SJSA1 (cell line): Measurements from ENCODE around the gene ETV7. TPM values are rescaled to one million over a fixed set of nuclear protein-coding genes. Genes with fewer than 3 reads are reported as not detected.
"Not testable (repeated sequence)": the region's sequence is repeated elsewhere in the genome, so short reads cannot be mapped to it uniquely, and the experiment has no call there.

ENCODE experiments used
- DNase-seq, 2 experiments: peaks; one replicate each; pipeline ENCODE4 v3.0.0-alpha.2; 2015 to 2020; ENCODE audit warnings: low spot score in 2 of 2, low read depth in 1 of 2
- H3K27ac ChIP-seq: fragments of 250-450 bp; sonication (Bioruptor Pico); 2 replicates; pipeline ENCODE4 v1.5.1; 2020; ENCODE audit warnings: mild to moderate bottlenecking, moderate library complexity
- H3K27me3 ChIP-seq: fragments of 250-450 bp; sonication (Bioruptor Pico); replicated peaks from 2 replicates; pipeline ENCODE4 v1.5.1; 2020; ENCODE audit warnings: mild to moderate bottlenecking, moderate library complexity
- H3K36me3 ChIP-seq: fragments of 250-450 bp; sonication (Bioruptor Pico); 2 replicates; pipeline ENCODE4 v1.5.1; 2020; ENCODE audit warnings: mild to moderate bottlenecking
- H3K4me1 ChIP-seq: fragments of 250-450 bp; sonication (Bioruptor Pico); replicated peaks from 2 replicates; pipeline ENCODE4 v1.6.1; 2021; ENCODE audit warnings: mild to moderate bottlenecking
- H3K4me3 ChIP-seq: fragments of 250-450 bp; sonication (Bioruptor Pico); 2 replicates; pipeline ENCODE4 v1.5.1; 2020; ENCODE audit warnings: mild to moderate bottlenecking
- H3K9me3 ChIP-seq: fragments of 250-450 bp; sonication (Bioruptor Pico); replicated peaks from 2 replicates; pipeline ENCODE4 v1.5.1; 2020; ENCODE audit warnings: mild to moderate bottlenecking
- total RNA-seq: library from RNA; depleted of rRNA; stranded (reverse); fragments of >200 nt; shearing (Covaris generic); gene quantifications from 2 replicates; pipeline ENCODE4 v1.2.3, GENCODE V29; 2014

ETV7 gene
- total RNA-seq, 1 experiment from 2014 or later, result 2.0 TPM

DNA sequence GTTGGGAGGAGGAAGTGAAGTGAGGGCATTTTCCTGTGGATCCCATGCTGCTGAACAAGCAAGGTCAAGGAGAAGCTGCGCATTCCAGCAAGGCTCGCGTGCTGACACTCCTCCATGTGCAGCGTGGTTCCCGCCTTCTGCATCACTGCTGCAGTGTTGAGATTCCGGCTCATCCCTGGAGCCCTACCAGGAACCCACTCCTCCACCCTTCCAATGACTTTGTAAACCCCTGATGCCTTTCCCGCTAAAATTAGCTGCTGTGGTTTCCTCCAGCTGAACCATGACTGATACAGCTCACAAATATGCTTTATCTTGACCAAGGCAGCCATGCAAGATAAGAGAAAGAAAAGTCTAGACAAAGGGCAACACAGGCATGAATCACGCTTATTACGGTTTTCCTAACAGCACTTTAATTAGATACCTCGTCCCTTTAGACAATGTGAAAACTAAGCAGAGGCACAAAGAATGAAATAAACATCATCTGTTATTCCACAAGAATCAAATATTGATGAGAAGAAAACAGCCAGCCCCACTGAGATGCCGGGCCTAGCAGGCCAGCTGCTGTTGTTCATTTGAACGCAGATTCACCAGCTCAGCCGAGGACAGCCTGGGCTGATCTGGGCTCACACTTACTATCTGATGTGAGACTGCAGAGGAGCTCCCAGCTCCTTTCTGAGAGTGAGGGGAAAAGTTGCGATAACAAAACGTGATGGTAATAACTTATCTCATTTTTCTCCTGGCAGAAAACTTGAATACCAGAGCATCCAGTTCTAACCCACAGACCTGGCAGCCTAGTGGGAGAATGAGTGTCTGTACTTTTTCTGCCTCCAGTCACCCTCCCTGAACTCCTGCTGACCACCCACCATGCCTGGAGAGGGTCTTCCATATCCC lies 36.5 kb downstream of the ETV7 start:
- Histone ChIP-seq H3K4me3 (no peak overlapping the region), H3K36me3 (no peaks in the 10 kb centered on the region), H3K9me3 (0 out of 2 replicates have a peak, but pooled peaks cover 3% of the 10 kb centered on the region), H3K27me3 (no peaks in the 10 kb centered on the region), H3K4me1 (peaks cover 24% of the 10 kb centered on the region), H3K27ac (peak overlapping the region; percentile 54)
- DNase-seq, result peak; percentile 78 to 83

DNA sequence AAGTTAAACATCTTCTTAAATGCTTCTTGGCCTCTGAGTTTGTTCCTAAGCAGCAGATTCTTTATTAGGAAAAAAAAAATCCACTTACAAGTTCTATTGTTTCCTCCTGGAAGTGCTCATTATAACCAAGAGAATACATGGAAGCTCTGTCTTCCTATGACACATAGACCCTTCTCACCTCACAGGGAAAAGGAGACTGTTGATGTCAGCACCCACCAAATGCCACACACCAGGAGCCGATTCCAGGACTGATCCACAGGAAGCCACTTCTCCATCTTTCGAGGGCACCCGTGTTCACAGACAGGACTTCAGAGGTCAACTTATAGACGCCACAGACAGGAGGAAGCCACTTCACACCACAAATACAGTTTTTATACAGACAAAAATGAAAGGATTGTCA lies 37.4 kb downstream of the ETV7 start:
- H3K27ac ChIP-seq, result peak overlapping the region; percentile 54
- H3K27me3 ChIP-seq, result no peaks in the 10 kb centered on the region
- H3K36me3 ChIP-seq, result no peaks in the 10 kb centered on the region
- no peak overlapping the region for H3K4me3 ChIP-seq
- peak in 1 of 2 experiments; percentile 39 for DNase-seq
- H3K4me1 ChIP-seq, result peaks cover 24% of the 10 kb centered on the region
- 0 out of 2 replicates have a peak, but pooled peaks cover 3% of the 10 kb centered on the region for H3K9me3 ChIP-seq

DNA sequence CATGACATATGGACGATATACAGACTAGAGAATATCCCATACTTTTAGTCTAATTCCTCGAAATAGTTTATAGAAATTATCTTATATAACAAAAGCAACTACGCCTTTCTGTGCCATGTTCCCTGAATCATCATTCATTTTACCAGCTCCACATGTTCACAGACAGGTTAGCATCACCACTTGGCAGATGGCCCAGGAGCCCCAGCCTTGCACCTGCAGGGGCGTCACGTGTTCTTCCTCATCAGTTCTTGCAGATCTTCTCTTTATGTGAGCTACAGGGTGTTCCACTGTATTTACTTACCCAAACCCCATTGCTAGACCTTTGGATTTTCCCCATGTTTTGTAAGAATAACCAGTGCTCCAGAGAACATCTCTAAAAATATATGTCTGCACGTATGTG lies 38.2 kb downstream of the ETV7 start:
- no peak overlapping the region for H3K4me3 ChIP-seq
- H3K9me3 ChIP-seq, result 0 out of 2 replicates have a peak, but pooled peaks cover 3% of the 10 kb centered on the region
- no peaks in the 10 kb centered on the region for H3K27me3 ChIP-seq
- H3K36me3 ChIP-seq, result no peaks in the 10 kb centered on the region
- DNase-seq, result no peak
- no peak overlapping the region for H3K27ac ChIP-seq
- H3K4me1 ChIP-seq, result peaks cover 24% of the 10 kb centered on the region

DNA sequence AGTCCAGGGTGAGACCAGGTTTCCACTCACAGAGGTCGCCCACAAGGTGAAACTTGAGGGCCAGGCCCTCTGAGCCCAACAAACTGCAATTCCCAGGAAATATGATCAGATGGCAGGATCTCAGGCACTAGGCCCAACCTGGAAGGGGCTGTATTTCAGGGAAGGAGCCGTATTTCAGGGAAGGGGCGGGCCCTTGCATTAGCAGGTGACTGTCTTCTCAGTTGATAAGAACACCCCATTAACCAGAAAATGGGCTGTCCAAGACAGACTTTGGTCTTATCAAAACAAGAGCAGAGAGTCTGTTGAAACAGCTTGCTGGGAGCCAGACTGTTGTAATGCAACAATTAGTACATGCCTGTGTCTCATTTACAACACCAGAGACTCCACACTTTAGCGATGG lies 39.8 kb downstream of the ETV7 start:
- Histone ChIP-seq H3K4me1 (peaks cover 24% of the 10 kb centered on the region), H3K9me3 (no peaks in the 10 kb centered on the region), H3K27me3 (no peaks in the 10 kb centered on the region), H3K36me3 (no peaks in the 10 kb centered on the region), H3K27ac (no peak overlapping the region), H3K4me3 (no peak overlapping the region)
- no peak for DNase-seq

DNA sequence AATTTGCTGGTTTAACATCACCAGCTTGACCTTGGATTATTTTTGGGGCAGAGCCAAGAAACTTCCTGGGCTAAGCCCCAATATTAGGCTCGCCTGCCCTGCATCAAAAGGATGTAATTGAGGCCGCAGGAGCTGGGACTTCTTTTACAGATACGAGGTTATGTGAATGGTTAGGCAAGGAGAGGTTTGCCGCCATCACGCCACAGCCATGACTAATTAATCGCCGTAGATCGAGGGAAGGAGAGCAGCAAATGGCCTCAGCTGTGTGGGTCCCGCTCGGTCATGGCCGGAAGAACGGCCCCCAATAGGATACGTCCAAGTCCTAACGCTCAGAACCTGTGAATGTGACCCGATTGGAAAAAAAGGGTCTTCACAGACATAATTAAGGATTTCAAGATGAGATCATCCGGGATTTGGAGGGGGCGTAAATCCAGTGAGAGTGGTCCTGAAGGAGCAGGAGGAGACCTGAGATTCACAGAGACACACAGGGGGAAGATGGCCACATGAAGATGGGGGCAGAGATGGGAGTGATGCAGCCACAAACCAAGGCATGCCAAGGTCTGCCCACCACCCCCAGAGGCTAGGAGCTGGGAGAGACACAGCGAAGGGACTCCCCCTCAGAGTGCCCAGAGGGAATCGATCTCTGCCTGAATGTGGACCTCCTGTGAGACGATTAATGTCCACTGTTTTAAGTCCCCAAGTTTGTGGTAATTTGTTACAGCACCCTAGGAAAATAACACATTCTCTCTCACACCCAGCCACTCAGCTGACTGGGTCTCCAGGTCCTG lies 40.8 kb downstream of the ETV7 start:
- DNase-seq, result no peak
- H3K36me3 ChIP-seq, result no peaks in the 10 kb centered on the region
- no peaks in the 10 kb centered on the region for H3K9me3 ChIP-seq
- H3K4me1 ChIP-seq, result peaks cover 23% of the 10 kb centered on the region
- H3K4me3 ChIP-seq, result no peak overlapping the region
- no peak overlapping the region for H3K27ac ChIP-seq
- H3K27me3 ChIP-seq, result no peaks in the 10 kb centered on the region

DNA sequence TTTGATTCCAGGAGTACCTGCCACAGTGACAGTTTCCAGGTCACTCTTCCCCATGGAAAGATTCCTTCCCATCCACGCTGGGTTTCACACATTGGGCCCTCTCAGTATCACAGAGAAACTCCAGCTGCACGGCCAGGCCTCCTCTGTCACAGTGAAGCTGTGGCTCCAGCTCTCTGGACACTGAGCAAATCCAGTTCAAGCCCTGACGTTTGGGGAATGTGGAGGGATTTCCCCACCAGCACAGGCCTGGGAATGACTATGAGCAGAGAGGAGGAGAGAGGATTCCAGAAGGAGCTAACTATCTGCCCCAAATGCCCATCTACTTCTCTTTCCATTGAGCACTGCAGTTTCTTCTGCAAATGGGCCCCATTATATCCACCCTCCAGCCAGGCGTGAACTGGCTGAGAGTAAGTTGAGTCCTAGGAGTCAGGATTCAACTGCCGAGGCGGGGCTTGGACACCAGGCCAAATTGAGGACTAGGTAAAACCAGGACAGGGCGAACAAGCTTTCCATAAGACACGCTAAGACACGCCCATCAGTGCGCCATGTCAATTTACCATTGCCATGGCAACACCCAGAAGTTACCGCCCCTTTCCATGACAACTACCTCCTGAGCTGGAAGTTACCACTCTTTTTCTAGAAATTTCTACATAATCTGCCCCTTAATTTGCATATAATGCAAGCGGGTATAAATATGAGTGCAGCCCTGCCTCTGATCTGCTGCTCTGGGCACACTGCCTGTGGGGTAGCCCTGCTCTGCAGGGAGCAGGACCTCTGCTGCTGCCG lies 41.6 kb downstream of the ETV7 start:
- DNase-seq, result no peak
- H3K9me3 ChIP-seq, result no peaks in the 10 kb centered on the region
- no peaks in the 10 kb centered on the region for H3K27me3 ChIP-seq
- H3K4me3 ChIP-seq, result no peak overlapping the region
- no peak overlapping the region for H3K27ac ChIP-seq
- peaks cover 15% of the 10 kb centered on the region for H3K4me1 ChIP-seq
- no peaks in the 10 kb centered on the region for H3K36me3 ChIP-seq

DNA sequence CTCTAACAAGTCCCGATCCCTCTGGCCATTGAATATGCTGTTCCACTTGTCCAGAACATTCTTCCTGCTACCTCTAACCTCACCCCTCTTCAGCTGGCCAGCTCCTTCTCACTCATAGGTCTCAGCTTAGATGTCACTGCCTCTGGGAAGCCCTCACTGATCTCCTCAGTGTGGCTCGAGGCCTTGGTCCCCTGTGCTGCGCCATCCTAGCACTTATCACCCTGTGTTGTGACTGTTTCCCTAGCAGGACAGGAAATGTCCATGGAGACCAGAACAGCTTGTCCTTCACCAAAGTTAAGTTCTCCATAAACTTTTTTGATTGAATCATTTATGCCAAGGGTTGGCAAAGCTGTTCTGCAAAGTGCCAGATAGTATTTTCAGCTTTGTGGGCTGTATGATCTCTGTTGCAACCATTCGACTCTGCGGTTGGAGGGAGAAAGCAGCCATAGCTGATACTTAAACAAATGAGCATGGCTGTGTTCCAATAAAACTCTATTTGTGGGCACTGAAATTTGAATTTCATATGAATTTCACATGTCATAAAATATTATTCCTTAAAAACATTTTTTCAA lies 44.3 kb downstream of the ETV7 start:
- Histone ChIP-seq H3K4me1 (no peaks in the 10 kb centered on the region), H3K27ac (no peak overlapping the region), H3K4me3 (no peak overlapping the region), H3K27me3 (no peaks in the 10 kb centered on the region), H3K36me3 (no peaks in the 10 kb centered on the region), H3K9me3 (no peaks in the 10 kb centered on the region)
- DNase-seq, result no peak

DNA sequence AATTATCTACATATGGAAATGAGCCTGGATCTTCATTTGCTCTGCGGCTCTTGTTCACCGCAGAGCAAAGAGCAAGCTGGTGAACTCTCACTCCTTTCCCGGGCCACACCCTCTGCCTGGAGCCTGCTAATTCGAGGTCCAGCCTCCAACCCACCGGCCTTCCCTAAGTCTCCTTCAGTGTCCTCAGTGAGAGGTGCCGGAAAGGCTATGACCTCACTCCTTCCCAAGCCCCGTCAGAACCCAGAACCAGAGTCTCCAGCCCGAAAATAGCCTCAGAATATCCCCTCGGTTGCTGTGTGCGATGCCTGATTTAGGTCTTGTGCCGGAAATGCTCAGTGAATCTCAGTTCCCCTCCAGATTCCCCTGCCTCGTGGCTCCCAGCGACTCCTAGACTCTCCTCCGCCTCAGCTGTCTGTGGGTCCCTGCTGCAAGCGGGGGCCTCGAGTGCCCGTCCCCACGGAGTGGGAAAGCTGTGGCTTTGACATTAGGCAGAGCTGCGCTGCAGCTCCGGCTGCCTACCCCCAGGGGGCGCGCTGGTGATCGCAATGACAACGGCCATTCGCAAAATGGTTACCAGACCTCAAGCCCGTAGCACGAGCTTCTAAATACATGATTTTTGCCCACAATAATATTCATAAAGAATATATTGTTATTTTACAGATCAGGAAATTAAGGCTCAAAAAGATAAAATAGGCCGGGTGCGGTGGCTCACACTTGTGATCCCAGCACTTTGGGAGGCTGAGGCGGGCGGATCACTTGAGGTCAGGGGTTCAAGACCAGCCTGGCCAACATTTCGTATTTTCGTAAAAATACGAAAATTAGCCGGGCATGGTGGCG lies 46.6 kb downstream of the ETV7 start:
- Histone ChIP-seq H3K4me3 (no peak overlapping the region), H3K36me3 (no peaks in the 10 kb centered on the region), H3K27ac (no peak overlapping the region), H3K9me3 (no peaks in the 10 kb centered on the region), H3K27me3 (0 out of 2 replicates have a peak, but pooled peaks cover 4% of the 10 kb centered on the region), H3K4me1 (no peaks in the 10 kb centered on the region)
- peak; percentile 44 to 74 for DNase-seq

DNA sequence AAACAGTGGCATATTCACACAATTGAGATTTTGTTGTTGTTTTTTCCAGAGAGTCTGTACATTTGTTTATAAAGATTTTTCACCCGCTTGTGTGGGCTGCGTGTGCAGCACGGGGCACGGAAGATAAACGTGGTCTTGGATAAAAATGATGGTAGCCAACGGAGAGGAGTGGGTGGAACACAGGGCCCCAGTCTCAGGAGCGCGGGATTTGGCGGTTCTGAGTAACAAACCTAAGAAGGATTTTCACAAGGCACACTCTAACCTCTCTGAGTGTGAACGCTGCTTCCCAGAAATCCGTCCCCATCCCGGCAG lies 47.2 kb downstream of the ETV7 start:
- no peak overlapping the region for H3K27ac ChIP-seq
- H3K4me1 ChIP-seq, result no peaks in the 10 kb centered on the region
- 0 out of 2 replicates have a peak, but pooled peaks cover 4% of the 10 kb centered on the region for H3K27me3 ChIP-seq
- H3K36me3 ChIP-seq, result no peaks in the 10 kb centered on the region
- H3K9me3 ChIP-seq, result no peaks in the 10 kb centered on the region
- DNase-seq, result no peak
- H3K4me3 ChIP-seq, result no peak overlapping the region

DNA sequence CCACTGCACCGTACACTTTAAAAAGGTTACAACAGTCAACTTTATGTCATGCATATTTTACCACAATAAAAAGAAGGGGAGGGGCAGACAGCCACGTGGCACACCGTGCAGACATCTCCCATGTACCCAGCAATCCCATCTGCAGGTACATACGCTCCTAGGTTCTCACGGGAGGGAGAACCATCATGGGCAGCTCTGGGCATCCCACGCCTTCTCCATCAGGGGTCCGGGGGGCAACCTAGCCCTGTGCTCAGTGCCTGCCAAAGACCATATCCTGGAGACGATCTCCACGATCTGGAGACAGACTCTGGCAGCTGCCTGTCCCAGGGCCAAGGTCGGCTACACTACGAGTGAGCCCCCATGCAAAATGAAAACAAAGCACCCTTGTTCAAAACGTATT lies 48.3 kb downstream of the ETV7 start:
- no peaks in the 10 kb centered on the region for H3K36me3 ChIP-seq
- H3K4me1 ChIP-seq, result no peaks in the 10 kb centered on the region
- 0 out of 2 replicates have a peak, but pooled peaks cover 10% of the 10 kb centered on the region for H3K27me3 ChIP-seq
- H3K9me3 ChIP-seq, result no peaks in the 10 kb centered on the region
- no peak for DNase-seq
- H3K4me3 ChIP-seq, result no peak overlapping the region
- H3K27ac ChIP-seq, result no peak overlapping the region

DNA sequence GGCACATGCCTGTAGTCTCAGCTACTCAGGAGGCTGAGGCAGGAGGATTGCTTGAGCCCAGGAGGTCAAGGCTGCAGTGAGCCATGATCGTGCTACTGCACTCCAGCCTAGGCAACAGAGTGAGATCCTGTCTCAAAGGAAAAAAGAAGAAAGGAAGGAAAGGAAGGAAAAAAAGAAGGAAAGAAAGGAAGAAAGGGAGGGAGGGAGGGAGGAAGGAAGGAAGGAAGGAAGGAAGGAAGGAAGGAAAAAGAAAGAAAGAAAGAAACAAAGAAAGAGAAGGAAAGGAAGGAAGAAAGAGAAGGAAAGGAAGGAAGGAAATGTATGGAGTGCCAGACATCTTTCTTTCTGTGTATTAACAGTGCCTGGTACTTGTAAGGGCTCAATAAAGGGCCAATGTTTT lies 49.2 kb downstream of the ETV7 start:
- H3K27me3 ChIP-seq, result 0 out of 2 replicates have a peak, but pooled peaks cover 13% of the 10 kb centered on the region
- not testable (repeated sequence) for DNase-seq, H3K36me3 ChIP-seq, H3K4me3 ChIP-seq, H3K9me3 ChIP-seq, H3K4me1 ChIP-seq, H3K27ac ChIP-seq

DNA sequence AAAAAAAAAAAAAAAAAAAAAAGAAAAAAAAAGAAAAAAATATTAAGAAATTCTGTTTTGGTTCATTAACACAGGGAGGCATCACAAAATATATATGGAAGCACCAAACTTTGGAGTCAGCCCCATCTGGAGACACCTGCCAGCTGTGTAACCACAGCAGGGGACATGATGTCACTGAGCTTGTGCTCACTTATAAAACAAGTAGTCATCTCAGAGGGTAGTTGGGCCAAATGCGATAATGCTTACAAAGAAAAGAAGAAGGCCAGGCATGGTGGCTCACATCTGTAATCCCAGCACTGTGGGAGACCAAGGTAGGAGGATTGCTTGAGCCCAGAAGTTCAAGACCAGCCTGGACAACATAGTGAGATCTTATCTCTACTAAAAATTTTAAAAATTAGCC lies 49.7 kb downstream of the ETV7 start:
- no peak for DNase-seq
- H3K27me3 ChIP-seq, result 0 out of 2 replicates have a peak, but pooled peaks cover 14% of the 10 kb centered on the region
- H3K4me3 ChIP-seq, result no peak overlapping the region

More for the DNA sequence above, 49.7 kb downstream of the ETV7 start:
- H3K4me1 ChIP-seq, result no peaks in the 10 kb centered on the region
- H3K27ac ChIP-seq, result no peak overlapping the region
- no peaks in the 10 kb centered on the region for H3K9me3 ChIP-seq
- H3K36me3 ChIP-seq, result no peaks in the 10 kb centered on the region
